Mammary epithelial cell (primary cell): ENCODE data around the gene HS3ST3A1.

Experiments
- EZH2 ChIP-seq: IDR thresholded peaks from 2 replicates; pipeline ENCODE4 v1.6.1; 2012; ENCODE audit warnings: low read length, inconsistent platforms, borderline replicate concordance
- TF ChIP-seq, protein P1 (sequence below), 2 donors: IDR thresholded peaks in 1 of 2; conservative IDR thresholded peaks in 1 of 2; 2 replicates each; pipeline ENCODE4 v1.5.1; 2011 to 2012; ENCODE audit warnings: inconsistent platforms in 2 of 2, low read length in 2 of 2, mild to moderate bottlenecking in 2 of 2, control low read depth in 1 of 2, low read depth in 1 of 2; ENCODE audit not compliant: insufficient read depth in 1 of 2; ENCODE audit errors: extremely low read depth in 1 of 2

DNA sequence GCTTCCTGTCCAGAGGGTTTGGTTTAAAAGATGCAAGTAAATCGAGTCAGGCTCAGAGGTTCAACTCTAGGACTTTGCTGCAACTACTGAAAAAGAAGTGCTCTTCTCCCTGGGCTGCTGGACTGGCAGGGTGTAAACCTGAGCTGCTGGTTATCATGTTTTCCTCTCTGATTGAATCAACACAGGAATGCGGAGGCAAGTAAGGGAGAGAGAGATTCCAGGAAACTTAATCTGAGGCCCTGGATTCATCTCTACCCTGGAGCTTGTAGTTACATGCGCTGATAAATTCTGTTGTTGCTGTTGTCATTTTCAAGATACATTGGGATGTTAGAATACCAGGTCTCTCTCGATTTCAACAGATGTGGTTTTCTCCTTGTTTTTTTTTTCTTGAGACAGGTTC, 8.2 kb upstream of the HS3ST3A1 start:
- TF ChIP-seq, protein P1, sequence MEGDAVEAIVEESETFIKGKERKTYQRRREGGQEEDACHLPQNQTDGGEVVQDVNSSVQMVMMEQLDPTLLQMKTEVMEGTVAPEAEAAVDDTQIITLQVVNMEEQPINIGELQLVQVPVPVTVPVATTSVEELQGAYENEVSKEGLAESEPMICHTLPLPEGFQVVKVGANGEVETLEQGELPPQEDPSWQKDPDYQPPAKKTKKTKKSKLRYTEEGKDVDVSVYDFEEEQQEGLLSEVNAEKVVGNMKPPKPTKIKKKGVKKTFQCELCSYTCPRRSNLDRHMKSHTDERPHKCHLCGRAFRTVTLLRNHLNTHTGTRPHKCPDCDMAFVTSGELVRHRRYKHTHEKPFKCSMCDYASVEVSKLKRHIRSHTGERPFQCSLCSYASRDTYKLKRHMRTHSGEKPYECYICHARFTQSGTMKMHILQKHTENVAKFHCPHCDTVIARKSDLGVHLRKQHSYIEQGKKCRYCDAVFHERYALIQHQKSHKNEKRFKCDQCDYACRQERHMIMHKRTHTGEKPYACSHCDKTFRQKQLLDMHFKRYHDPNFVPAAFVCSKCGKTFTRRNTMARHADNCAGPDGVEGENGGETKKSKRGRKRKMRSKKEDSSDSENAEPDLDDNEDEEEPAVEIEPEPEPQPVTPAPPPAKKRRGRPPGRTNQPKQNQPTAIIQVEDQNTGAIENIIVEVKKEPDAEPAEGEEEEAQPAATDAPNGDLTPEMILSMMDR (conservative IDR thresholded peaks at IDR 0.05 in 1 of 2, IDR thresholded peaks at IDR 0.05 in 1 of 2; ENCODE audit: extremely low read depth in 1 of 2, insufficient read depth in 1 of 2, low read depth in 1 of 2, low read length in 2 of 2) = no peak
- no peak for TF ChIP-seq EZH2
